Panc1 (cell line): Measurements from ENCODE around the gene TBXAS1.

ENCODE experiments used
- POLR2AphosphoS5 ChIP-seq: IDR thresholded peaks from 2 replicates; pipeline ENCODE4 v1.6.1; 2012; ENCODE audit warnings: mild to moderate bottlenecking, low read depth, low read length, moderate library complexity
- TF ChIP-seq, protein P1 (sequence below): fragments of 450-650 bp; IDR thresholded peaks from 2 replicates; pipeline ENCODE4 v1.5.1; 2017; ENCODE audit warnings: mild to moderate bottlenecking
- TF ChIP-seq, protein P2 (sequence below), 2 experiments: IDR thresholded peaks; 2 replicates each; pipeline ENCODE4 v1.6.1; 2011 to 2012; ENCODE audit warnings: low read depth in 2 of 2, control low read depth in 1 of 2, low read length in 1 of 2, mild to moderate bottlenecking in 1 of 2, moderate library complexity in 1 of 2; ENCODE audit not compliant: insufficient read depth in 1 of 2

GRCh38 chr7:139893461-139893860 is 64.4 kb downstream of the TBXAS1 start:
- no peak for TF ChIP-seq POLR2AphosphoS5
- TF ChIP-seq, protein P1, sequence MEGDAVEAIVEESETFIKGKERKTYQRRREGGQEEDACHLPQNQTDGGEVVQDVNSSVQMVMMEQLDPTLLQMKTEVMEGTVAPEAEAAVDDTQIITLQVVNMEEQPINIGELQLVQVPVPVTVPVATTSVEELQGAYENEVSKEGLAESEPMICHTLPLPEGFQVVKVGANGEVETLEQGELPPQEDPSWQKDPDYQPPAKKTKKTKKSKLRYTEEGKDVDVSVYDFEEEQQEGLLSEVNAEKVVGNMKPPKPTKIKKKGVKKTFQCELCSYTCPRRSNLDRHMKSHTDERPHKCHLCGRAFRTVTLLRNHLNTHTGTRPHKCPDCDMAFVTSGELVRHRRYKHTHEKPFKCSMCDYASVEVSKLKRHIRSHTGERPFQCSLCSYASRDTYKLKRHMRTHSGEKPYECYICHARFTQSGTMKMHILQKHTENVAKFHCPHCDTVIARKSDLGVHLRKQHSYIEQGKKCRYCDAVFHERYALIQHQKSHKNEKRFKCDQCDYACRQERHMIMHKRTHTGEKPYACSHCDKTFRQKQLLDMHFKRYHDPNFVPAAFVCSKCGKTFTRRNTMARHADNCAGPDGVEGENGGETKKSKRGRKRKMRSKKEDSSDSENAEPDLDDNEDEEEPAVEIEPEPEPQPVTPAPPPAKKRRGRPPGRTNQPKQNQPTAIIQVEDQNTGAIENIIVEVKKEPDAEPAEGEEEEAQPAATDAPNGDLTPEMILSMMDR, result no peak
- TF ChIP-seq, protein P2, sequence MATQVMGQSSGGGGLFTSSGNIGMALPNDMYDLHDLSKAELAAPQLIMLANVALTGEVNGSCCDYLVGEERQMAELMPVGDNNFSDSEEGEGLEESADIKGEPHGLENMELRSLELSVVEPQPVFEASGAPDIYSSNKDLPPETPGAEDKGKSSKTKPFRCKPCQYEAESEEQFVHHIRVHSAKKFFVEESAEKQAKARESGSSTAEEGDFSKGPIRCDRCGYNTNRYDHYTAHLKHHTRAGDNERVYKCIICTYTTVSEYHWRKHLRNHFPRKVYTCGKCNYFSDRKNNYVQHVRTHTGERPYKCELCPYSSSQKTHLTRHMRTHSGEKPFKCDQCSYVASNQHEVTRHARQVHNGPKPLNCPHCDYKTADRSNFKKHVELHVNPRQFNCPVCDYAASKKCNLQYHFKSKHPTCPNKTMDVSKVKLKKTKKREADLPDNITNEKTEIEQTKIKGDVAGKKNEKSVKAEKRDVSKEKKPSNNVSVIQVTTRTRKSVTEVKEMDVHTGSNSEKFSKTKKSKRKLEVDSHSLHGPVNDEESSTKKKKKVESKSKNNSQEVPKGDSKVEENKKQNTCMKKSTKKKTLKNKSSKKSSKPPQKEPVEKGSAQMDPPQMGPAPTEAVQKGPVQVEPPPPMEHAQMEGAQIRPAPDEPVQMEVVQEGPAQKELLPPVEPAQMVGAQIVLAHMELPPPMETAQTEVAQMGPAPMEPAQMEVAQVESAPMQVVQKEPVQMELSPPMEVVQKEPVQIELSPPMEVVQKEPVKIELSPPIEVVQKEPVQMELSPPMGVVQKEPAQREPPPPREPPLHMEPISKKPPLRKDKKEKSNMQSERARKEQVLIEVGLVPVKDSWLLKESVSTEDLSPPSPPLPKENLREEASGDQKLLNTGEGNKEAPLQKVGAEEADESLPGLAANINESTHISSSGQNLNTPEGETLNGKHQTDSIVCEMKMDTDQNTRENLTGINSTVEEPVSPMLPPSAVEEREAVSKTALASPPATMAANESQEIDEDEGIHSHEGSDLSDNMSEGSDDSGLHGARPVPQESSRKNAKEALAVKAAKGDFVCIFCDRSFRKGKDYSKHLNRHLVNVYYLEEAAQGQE (IDR thresholded peaks at IDR 0.05; ENCODE audit: insufficient read depth in 1 of 2, low read depth in 2 of 2, low read length in 1 of 2), result no peak
